MCF 10A (cell line): Measurements from ENCODE around the gene FBXO44. TPM values are rescaled to one million over a fixed set of nuclear protein-coding genes. Genes with fewer than 3 reads are reported as not detected.

Experiments used
- BruUV-seq: library from RNA; stranded (reverse); fragments of 400-500 nt; replicated peaks from 2 replicates; lab custom pipeline; 2021; lab: Mats Ljungman, UMichigan
- CTCF ChIA-PET: fragments of 300-600 bp; sonication (Branson Sonifier 250); formaldehyde crosslinking; extraction: SDS; loops from one replicate; lab custom pipeline; 2021; ENCODE audit warnings: antibody characterized with exemption, inconsistent platforms; lab: Yijun Ruan, JAX
- POLR2A ChIA-PET: fragments of 300-600, 350-650 bp; sonication (Branson Sonifier 250); formaldehyde crosslinking; extraction: SDS; loops from one replicate; lab custom pipeline; 2020; ENCODE audit warnings: antibody characterized with exemption, inconsistent platforms; lab: Yijun Ruan, JAX
- DNase-seq: peaks from one replicate; pipeline ENCODE4 v3.0.0-alpha.2; 2018; ENCODE audit not compliant: unreplicated experiment
- H3K27ac Mint-ChIP-seq: one replicate; pipeline ENCODE4 v1.8.0; 2022; ENCODE audit warnings: mild to moderate bottlenecking, low read depth, mixed read lengths; ENCODE audit not compliant: unreplicated experiment
- H3K27me3 Mint-ChIP-seq: one replicate; pipeline ENCODE4 v1.8.0; 2022; ENCODE audit warnings: mixed read lengths; ENCODE audit not compliant: insufficient read depth, unreplicated experiment
- H3K36me3 Mint-ChIP-seq: one replicate; pipeline ENCODE4 v1.8.0; 2022; ENCODE audit warnings: mild to moderate bottlenecking, moderate library complexity, mixed read lengths; ENCODE audit not compliant: insufficient read depth, unreplicated experiment
- H3K4me1 Mint-ChIP-seq: one replicate; pipeline ENCODE4 v1.8.0; 2022; ENCODE audit warnings: mixed read lengths; ENCODE audit not compliant: insufficient read depth, unreplicated experiment
- H3K4me3 Mint-ChIP-seq: one replicate; pipeline ENCODE4 v1.8.0; 2022; ENCODE audit warnings: mild to moderate bottlenecking, moderate library complexity, mixed read lengths; ENCODE audit not compliant: unreplicated experiment
- H3K9me3 Mint-ChIP-seq: one replicate; pipeline ENCODE4 v1.8.0; 2022; ENCODE audit warnings: mixed read lengths; ENCODE audit not compliant: unreplicated experiment
- intact Hi-C: fragments of 100-400 bp; cut with micrococcal nuclease; formaldehyde crosslinking; loops from 2 replicates; pipeline ENCODE4 v1.14.1; 2022
- total RNA-seq: library from RNA; stranded (reverse); gene quantifications from 2 replicates; pipeline ENCODE4 v1.2.3, GENCODE V29; 2022
- TF ChIP-seq, protein P1 (sequence below): fragments of 200-600 bp; IDR thresholded peaks from one replicate; pipeline ENCODE4 v1.8.0; 2022; ENCODE audit warnings: antibody characterized with exemption, mild to moderate bottlenecking; ENCODE audit not compliant: unreplicated experiment

Gene FBXO44
- total RNA-seq, 1 experiment from 2014 or later = 16.3 TPM

DNA sequence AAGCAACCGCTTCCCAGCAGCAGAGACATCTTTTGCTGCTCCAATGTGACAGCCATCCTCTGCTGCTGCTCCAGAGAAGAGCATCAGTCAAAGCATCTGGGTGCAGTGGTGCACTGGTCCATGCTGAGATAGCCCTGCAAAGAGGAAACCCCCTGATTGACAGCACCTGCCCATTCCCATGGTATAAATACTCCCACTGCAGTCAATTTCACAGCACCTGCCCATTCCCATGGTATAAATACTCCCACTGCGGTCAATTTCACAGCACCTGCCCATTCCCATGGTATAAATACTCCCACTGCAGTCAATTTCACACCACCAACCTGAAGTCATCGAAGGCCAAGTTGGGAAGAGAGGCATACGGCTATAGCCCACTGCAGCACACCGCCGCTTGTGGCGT lies 25.9 kb upstream of the FBXO44 start:
- H3K4me1 Mint-ChIP-seq = no peaks in the 10 kb centered on the region
- peaks cover 64% of the 10 kb centered on the region for H3K27me3 Mint-ChIP-seq
- TF ChIP-seq, protein P1, sequence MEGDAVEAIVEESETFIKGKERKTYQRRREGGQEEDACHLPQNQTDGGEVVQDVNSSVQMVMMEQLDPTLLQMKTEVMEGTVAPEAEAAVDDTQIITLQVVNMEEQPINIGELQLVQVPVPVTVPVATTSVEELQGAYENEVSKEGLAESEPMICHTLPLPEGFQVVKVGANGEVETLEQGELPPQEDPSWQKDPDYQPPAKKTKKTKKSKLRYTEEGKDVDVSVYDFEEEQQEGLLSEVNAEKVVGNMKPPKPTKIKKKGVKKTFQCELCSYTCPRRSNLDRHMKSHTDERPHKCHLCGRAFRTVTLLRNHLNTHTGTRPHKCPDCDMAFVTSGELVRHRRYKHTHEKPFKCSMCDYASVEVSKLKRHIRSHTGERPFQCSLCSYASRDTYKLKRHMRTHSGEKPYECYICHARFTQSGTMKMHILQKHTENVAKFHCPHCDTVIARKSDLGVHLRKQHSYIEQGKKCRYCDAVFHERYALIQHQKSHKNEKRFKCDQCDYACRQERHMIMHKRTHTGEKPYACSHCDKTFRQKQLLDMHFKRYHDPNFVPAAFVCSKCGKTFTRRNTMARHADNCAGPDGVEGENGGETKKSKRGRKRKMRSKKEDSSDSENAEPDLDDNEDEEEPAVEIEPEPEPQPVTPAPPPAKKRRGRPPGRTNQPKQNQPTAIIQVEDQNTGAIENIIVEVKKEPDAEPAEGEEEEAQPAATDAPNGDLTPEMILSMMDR = no peak
- POLR2A ChIA-PET = no interaction called here
- H3K27ac Mint-ChIP-seq = no peak overlapping the region
- H3K4me3 Mint-ChIP-seq = no peak overlapping the region
- H3K9me3 Mint-ChIP-seq = no peaks in the 10 kb centered on the region
- CTCF ChIA-PET = no interaction called here
- intact Hi-C loops = no loop called here
- no TSS peak for BruUV-seq
- H3K36me3 Mint-ChIP-seq = peaks cover 7% of the 10 kb centered on the region
- DNase-seq = no peak

DNA sequence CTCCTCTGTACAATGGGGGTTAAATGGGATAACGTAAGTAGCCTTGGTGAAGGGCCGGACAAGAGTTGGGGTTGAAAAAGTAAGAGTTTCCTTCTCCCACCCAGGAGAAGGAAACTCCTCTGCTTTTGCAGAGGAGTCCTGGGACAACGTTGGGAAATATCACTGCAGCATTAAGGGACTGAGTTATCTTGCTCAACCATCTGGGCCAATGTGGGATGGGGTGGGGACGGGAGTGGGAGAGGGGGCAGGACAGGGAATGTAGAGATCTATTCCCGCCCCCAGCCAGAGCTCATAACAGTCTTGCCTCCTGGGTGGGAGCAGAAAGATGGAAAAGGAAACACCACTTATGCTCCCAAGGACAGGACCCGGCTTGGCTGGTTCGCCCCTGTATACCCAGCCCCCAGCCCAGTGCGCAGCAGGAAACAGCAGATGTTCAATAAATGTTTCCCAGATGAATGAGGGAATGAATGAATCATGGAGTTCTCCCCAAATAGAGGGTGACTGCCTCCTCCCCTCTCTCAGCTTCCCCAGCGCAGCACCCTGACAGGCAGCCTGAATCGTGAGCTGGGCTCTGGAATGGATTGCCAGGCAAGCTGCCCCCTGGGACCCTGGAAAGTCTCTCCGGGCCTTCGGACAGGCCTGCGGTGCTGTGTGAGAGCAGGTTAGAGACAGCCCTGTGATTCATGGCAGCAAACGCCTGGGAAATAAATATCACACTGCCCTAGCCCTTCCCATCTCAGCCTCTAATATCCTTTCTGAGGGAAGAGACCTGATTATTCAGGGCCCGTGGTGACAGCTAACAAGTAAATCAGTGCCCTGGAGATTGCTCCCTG lies 25.3 kb upstream of the FBXO44 start:
- Mint-ChIP-seq H3K36me3 (peaks cover 7% of the 10 kb centered on the region), H3K27ac (no peak overlapping the region), H3K9me3 (no peaks in the 10 kb centered on the region), H3K27me3 (peaks cover 58% of the 10 kb centered on the region), H3K4me1 (no peaks in the 10 kb centered on the region), H3K4me3 (no peak overlapping the region)
- POLR2A ChIA-PET = no interaction called here
- DNase-seq = no peak
- TF ChIP-seq, protein P1 = no peak
- no TSS peak for BruUV-seq
- intact Hi-C loops = no loop called here
- CTCF ChIA-PET = interaction anchor here (0.6 kb wide), 1 partner anchor 478 kb away, joined by 3 read pairs; no protein-coding TSS in a partner anchor

DNA sequence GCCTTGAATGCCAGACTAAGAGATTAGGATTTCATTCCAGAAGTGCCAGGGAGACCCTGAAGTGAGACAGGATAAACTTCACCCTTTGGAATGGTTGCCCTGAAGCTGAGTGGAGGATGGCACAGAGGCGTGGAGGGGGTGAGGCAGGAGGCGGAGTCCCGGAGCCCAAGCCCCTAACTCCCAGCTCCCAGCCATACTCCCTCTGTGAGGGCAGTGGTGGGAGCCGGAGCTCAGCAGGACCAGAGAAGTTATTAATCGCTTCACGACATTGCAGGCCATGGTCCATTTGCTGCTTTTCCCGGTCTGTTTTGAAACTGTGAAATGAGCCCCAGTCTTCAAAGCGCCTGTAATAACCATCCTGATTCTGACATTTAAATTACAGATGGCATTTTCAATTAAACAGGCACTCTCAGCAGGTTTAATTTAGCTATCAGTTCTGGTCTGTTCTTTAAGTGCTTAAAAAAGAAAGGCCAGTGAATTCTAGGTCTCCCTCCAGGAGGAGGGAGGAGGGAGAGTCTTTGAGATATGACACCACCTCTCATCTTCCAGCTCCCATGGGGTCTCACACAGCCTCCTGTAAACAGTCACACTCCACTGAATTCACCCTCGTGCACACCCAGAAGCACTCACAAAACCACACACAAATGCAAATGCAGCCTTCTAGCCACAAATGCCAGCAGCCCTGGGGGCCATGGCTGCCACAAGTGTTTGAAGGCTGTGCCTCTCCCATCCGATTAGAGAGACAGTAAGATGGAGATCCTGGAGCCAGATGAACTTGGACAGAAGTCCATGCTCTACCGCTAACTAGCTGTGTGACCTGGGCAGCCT lies 20.1 kb upstream of the FBXO44 start:
- CTCF ChIA-PET = interaction anchor here (0.6 to 4.7 kb wide), 5 partner anchors 8 to 597 kb away, joined by 3 to 15 read pairs (median 3); no protein-coding TSS in a partner anchor
- POLR2A ChIA-PET = interaction anchor here (0.6 kb wide), 2 partner anchors 175 to 1105 kb away, joined by 3 to 5 read pairs; no protein-coding TSS in a partner anchor
- Mint-ChIP-seq H3K4me1 (no peaks in the 10 kb centered on the region), H3K9me3 (no peaks in the 10 kb centered on the region), H3K27me3 (peaks cover 27% of the 10 kb centered on the region), H3K36me3 (peaks cover 7% of the 10 kb centered on the region), H3K27ac (no peak overlapping the region), H3K4me3 (no peak overlapping the region)
- intact Hi-C loops = no loop called here
- DNase-seq = no peak
- BruUV-seq = no TSS peak
- TF ChIP-seq, protein P1 = no peak

DNA sequence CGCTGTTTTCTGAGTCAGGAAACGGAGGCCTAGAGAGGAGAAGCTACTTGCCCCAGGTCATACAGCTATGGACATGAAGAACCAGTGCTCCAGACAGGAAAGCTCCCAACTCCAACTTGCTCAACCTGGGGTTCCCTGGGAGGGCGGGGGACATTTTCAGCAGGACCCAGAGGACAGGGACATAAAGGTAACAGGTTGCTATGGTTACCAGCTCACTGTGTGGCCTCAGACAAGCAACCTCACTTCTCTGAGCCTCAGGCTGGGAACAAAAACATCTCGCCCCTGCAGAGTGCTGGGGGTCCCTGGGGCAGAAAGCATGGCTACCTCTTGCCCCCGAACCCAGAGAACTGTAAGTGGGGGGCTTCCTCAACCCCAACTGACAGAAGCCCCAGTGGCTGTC lies 16.6 kb upstream of the FBXO44 start:
- H3K27ac Mint-ChIP-seq = no peak overlapping the region
- CTCF ChIA-PET = interaction anchor here (0.6 to 4.7 kb wide), 4 partner anchors 180 to 601 kb away, joined by 3 to 15 read pairs (median 4); no protein-coding TSS in a partner anchor
- no peaks in the 10 kb centered on the region for H3K36me3 Mint-ChIP-seq
- no peaks in the 10 kb centered on the region for H3K9me3 Mint-ChIP-seq
- TF ChIP-seq, protein P1 = no peak
- H3K4me1 Mint-ChIP-seq = no peaks in the 10 kb centered on the region
- no TSS peak for BruUV-seq
- POLR2A ChIA-PET = interaction anchor here (0.5 to 1.2 kb wide), 2 partner anchors 539 to 1002 kb away, joined by 3 read pairs; partner anchors contain the start of gene EXOSC10
- no peaks in the 10 kb centered on the region for H3K27me3 Mint-ChIP-seq
- intact Hi-C loops = no loop called here
- DNase-seq = no peak
- no peak overlapping the region for H3K4me3 Mint-ChIP-seq
